Astrocyte (in vitro differentiated cells and primary cell): ENCODE results near the gene ADAMTS16. TPM values are rescaled to one million over a fixed set of nuclear protein-coding genes. Genes with fewer than 3 reads are reported as not detected.
A peak's percentile ranks its signal among the peaks of the same experiment; 100 is the strongest.

ENCODE experiments used
- DNase-seq: peaks from one replicate; pipeline ENCODE4 v3.0.0-alpha.2; 2010; ENCODE audit warnings: low read depth
- FAIRE-seq: peaks from 2 replicates; lab custom pipeline; 2011; peaks lifted over from hg19 to GRCh38; lab: Jason Lieb, UNC
- H2AFZ ChIP-seq: 2 replicates; pipeline ENCODE4 v1.6.0; 2012; ENCODE audit warnings: low read depth, low read length, inconsistent platforms
- H3K27ac ChIP-seq: 2 replicates; pipeline ENCODE4 v1.5.1; 2011; ENCODE audit warnings: low read depth, low read length, inconsistent platforms
- H3K27me3 ChIP-seq: 2 replicates; pipeline ENCODE4 v1.6.0; 2011; ENCODE audit warnings: low read length, inconsistent platforms; ENCODE audit not compliant: insufficient read depth
- H3K36me3 ChIP-seq: 2 replicates; pipeline ENCODE4 v1.5.1; 2011; ENCODE audit warnings: low read length, inconsistent platforms; ENCODE audit not compliant: insufficient read depth
- H3K4me1 ChIP-seq: 2 replicates; pipeline ENCODE4 v1.5.1; 2011; ENCODE audit warnings: low read length, inconsistent platforms; ENCODE audit not compliant: insufficient read depth
- H3K4me2 ChIP-seq: 2 replicates; pipeline ENCODE4 v1.6.0; 2012; ENCODE audit warnings: low read length, inconsistent platforms
- H3K4me3 ChIP-seq: 2 replicates; pipeline ENCODE4 v1.5.1; 2011; ENCODE audit warnings: low read depth, mild to moderate bottlenecking, low read length, inconsistent platforms; ENCODE audit not compliant: insufficient read depth
- H3K79me2 ChIP-seq: 2 replicates; pipeline ENCODE4 v1.6.0; 2012; ENCODE audit warnings: mild to moderate bottlenecking, low read length, inconsistent platforms; ENCODE audit not compliant: insufficient read depth
- H3K9ac ChIP-seq: 2 replicates; pipeline ENCODE4 v1.6.0; 2012; ENCODE audit warnings: mild to moderate bottlenecking, low read length, inconsistent platforms
- H3K9me3 ChIP-seq: 2 replicates; pipeline ENCODE4 v1.5.1; 2012; ENCODE audit warnings: low read depth, mild to moderate bottlenecking, low read length, inconsistent platforms; ENCODE audit not compliant: insufficient read depth
- H4K20me1 ChIP-seq: 2 replicates; pipeline ENCODE4 v1.6.0; 2012; ENCODE audit warnings: low read length, inconsistent platforms; ENCODE audit not compliant: insufficient read depth
- H3K27ac Mint-ChIP-seq: one replicate; pipeline ENCODE4 v1.8.0; 2021; ENCODE audit warnings: mild to moderate bottlenecking, mixed read lengths; ENCODE audit not compliant: unreplicated experiment
- H3K27me3 Mint-ChIP-seq: one replicate; pipeline ENCODE4 v1.8.0; 2021; ENCODE audit warnings: low read depth, mixed read lengths; ENCODE audit not compliant: unreplicated experiment
- H3K36me3 Mint-ChIP-seq: one replicate; pipeline ENCODE4 v1.8.0; 2021; ENCODE audit warnings: low read depth, mixed read lengths; ENCODE audit not compliant: unreplicated experiment
- H3K4me1 Mint-ChIP-seq: one replicate; pipeline ENCODE4 v1.8.0; 2021; ENCODE audit warnings: low read depth, mixed read lengths; ENCODE audit not compliant: unreplicated experiment
- H3K4me3 Mint-ChIP-seq: one replicate; pipeline ENCODE4 v1.8.0; 2021; ENCODE audit warnings: mild to moderate bottlenecking, moderate library complexity, mixed read lengths; ENCODE audit not compliant: unreplicated experiment
- H3K9me3 Mint-ChIP-seq: one replicate; pipeline ENCODE4 v1.8.0; 2021; ENCODE audit warnings: mild to moderate bottlenecking, mixed read lengths; ENCODE audit not compliant: unreplicated experiment
- EZH2 ChIP-seq: IDR thresholded peaks from 2 replicates; pipeline ENCODE4 v1.6.1; 2012; ENCODE audit warnings: mild to moderate bottlenecking, low read length, inconsistent platforms; ENCODE audit not compliant: insufficient read depth
- total RNA-seq: library from RNA; stranded (reverse); gene quantifications from 2 replicates; pipeline ENCODE4 v1.2.1, GENCODE V29; 2021
- TF ChIP-seq, protein P1 (sequence below): IDR thresholded peaks from 2 replicates; pipeline ENCODE4 v1.5.1; 2011; ENCODE audit warnings: low read depth, mild to moderate bottlenecking, inconsistent platforms, low read length, moderate library complexity; ENCODE audit not compliant: insufficient read depth

The ADAMTS16 gene
- total RNA-seq, 1 donor from 2014 or later: 5.7 TPM

DNA sequence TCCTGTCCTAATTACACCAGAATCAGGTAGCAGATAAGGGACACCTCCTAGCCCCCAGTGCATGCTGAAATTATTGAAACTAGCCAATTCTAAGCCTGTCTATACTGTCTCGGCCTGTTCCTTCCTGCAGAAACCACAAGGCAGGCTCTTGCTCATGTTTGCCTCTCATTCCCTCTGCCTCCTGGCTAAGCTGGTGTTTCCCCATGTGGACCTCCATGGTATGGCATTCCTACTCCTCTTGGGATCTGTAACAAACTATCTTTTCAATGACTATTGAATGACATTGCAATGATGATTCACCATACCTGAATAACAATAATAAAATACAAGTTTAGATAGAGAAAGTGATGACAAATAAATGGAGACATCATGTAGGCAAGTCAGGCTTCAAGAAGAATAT, 35.6 kb upstream of the ADAMTS16 start:
- Histone ChIP-seq H3K27ac (no peak overlapping the region), H3K4me2 (no peak overlapping the region), H3K36me3 (no peaks in the 10 kb centered on the region), H3K4me1 (peaks cover 3% of the 10 kb centered on the region), H2AFZ (no peak overlapping the region), H3K27me3 (peaks cover 4% of the 10 kb centered on the region), H3K4me3 (no peak overlapping the region), H3K9ac (no peak overlapping the region), H3K9me3 (no peaks in the 10 kb centered on the region), H3K79me2 (no peaks in the 10 kb centered on the region), H4K20me1 (no peaks in the 10 kb centered on the region)
- FAIRE-seq: no peak
- no peak for TF ChIP-seq EZH2
- TF ChIP-seq, protein P1, sequence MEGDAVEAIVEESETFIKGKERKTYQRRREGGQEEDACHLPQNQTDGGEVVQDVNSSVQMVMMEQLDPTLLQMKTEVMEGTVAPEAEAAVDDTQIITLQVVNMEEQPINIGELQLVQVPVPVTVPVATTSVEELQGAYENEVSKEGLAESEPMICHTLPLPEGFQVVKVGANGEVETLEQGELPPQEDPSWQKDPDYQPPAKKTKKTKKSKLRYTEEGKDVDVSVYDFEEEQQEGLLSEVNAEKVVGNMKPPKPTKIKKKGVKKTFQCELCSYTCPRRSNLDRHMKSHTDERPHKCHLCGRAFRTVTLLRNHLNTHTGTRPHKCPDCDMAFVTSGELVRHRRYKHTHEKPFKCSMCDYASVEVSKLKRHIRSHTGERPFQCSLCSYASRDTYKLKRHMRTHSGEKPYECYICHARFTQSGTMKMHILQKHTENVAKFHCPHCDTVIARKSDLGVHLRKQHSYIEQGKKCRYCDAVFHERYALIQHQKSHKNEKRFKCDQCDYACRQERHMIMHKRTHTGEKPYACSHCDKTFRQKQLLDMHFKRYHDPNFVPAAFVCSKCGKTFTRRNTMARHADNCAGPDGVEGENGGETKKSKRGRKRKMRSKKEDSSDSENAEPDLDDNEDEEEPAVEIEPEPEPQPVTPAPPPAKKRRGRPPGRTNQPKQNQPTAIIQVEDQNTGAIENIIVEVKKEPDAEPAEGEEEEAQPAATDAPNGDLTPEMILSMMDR: no peak
- DNase-seq: no peak
- Mint-ChIP-seq H3K4me3 (no peak overlapping the region), H3K4me1 (peaks cover 13% of the 10 kb centered on the region), H3K36me3 (no peaks in the 10 kb centered on the region), H3K27ac (no peak overlapping the region), H3K27me3 (no peaks in the 10 kb centered on the region), H3K9me3 (no peaks in the 10 kb centered on the region)

DNA sequence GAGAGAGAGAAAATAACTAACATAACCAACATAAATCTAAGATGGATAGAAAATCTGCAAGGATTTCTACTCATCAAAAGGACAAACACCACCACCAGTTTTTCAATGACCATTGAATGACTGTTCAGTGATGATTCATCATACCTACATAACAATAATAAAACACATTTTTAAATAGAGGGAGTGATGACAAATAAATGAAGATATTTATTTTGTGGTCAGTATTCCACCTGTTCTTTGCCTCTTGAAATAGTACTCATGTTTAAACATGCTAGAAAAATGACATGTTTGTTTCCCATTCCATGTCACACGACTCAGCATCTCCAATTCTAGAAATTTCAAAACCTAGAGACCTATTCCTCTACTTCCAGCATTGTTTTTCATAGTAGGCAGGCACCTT, 34.6 kb upstream of the ADAMTS16 start:
- Histone ChIP-seq H3K27ac (no peak overlapping the region), H3K9ac (no peak overlapping the region), H3K4me2 (no peak overlapping the region), H3K4me3 (no peak overlapping the region), H3K9me3 (no peaks in the 10 kb centered on the region), H4K20me1 (no peaks in the 10 kb centered on the region), H2AFZ (no peak overlapping the region), H3K36me3 (no peaks in the 10 kb centered on the region), H3K79me2 (no peaks in the 10 kb centered on the region), H3K27me3 (peaks cover 4% of the 10 kb centered on the region), H3K4me1 (peaks cover 3% of the 10 kb centered on the region)
- no peak for DNase-seq
- H3K4me3 Mint-ChIP-seq: no peak overlapping the region
- no peaks in the 10 kb centered on the region for H3K36me3 Mint-ChIP-seq
- FAIRE-seq: no peak
- TF ChIP-seq, protein P1: no peak
- no peaks in the 10 kb centered on the region for H3K27me3 Mint-ChIP-seq
- no peaks in the 10 kb centered on the region for H3K9me3 Mint-ChIP-seq
- H3K4me1 Mint-ChIP-seq: peaks cover 13% of the 10 kb centered on the region
- no peak overlapping the region for H3K27ac Mint-ChIP-seq

DNA sequence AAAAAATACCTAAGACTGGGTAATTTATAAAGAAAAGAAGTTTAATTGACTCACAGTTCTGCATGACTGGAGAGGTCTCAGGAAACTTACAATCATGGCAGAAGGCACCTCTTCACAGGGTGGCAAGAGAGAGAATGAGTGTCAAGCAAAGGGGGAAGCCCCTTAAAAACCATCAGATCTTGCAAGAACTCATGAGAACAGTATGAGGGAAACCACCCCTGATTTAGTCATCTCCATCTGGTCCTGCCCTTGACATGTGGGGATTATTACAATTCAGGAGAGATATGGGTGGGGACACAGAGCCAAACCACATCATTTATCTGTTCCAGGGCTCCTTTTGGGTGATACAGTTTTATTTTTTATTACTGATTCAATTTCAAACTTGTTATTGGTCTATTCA, 23.2 kb upstream of the ADAMTS16 start:
- no peaks in the 10 kb centered on the region for H3K4me1 ChIP-seq
- H3K36me3 Mint-ChIP-seq: peaks cover 2% of the 10 kb centered on the region
- FAIRE-seq: no peak
- no peaks in the 10 kb centered on the region for H3K36me3 ChIP-seq
- TF ChIP-seq, protein P1: no peak
- no peak for TF ChIP-seq EZH2
- H3K9me3 Mint-ChIP-seq: peaks cover 11% of the 10 kb centered on the region
- peaks cover 4% of the 10 kb centered on the region for H3K27me3 Mint-ChIP-seq
- peaks cover 4% of the 10 kb centered on the region for H3K4me1 Mint-ChIP-seq
- no peak overlapping the region for H3K4me2 ChIP-seq
- no peak overlapping the region for H3K9ac ChIP-seq
- H4K20me1 ChIP-seq: no peaks in the 10 kb centered on the region
- no peak overlapping the region for H3K27ac Mint-ChIP-seq
- no peak overlapping the region for H3K4me3 Mint-ChIP-seq
- H2AFZ ChIP-seq: no peak overlapping the region
- no peaks in the 10 kb centered on the region for H3K79me2 ChIP-seq
- H3K27ac ChIP-seq: no peak overlapping the region
- DNase-seq: peak; percentile 54
- no peaks in the 10 kb centered on the region for H3K9me3 ChIP-seq
- H3K4me3 ChIP-seq: no peak overlapping the region
- no peaks in the 10 kb centered on the region for H3K27me3 ChIP-seq
